HCT116 (cell line): Measurements from ENCODE around the gene PCDHGA4. TPM values are rescaled to one million over a fixed set of nuclear protein-coding genes. Genes with fewer than 3 reads are reported as not detected.

Experiments used
- ATAC-seq: fragments of 200-7000 bp; cut with Tn5 transposase; 2 replicates; pipeline ENCODE4 v1.9.1; 2020; ENCODE audit warnings: mild to moderate bottlenecking, moderate library complexity
- BruUV-seq: library from RNA; stranded (reverse); fragments of 400-500 nt; replicated peaks from 2 replicates; lab custom pipeline; 2021; lab: Mats Ljungman, UMichigan
- CTCF ChIA-PET: fragments of 300-600 bp; sonication (Branson Sonifier 250); formaldehyde crosslinking; loops from one replicate; lab custom pipeline; 2021; ENCODE audit warnings: antibody characterized with exemption; lab: Charles Lee
- POLR2A ChIA-PET: fragments of 300-600, 350-600 bp; sonication (Branson Sonifier 250); formaldehyde crosslinking; loops from one replicate; lab custom pipeline; 2021; ENCODE audit warnings: antibody characterized with exemption; lab: Charles Lee
- RAD21 ChIA-PET, 2 experiments: fragments of 300-600 bp; sonication (Branson Sonifier 250); formaldehyde crosslinking; loops; one replicate each; lab custom pipeline; 2023; ENCODE audit warnings: low total read pairs in 2 of 2; ENCODE audit not compliant: uncharacterized antibody in 2 of 2, unreplicated experiment in 2 of 2, low non-redundant PET in 1 of 2; lab: Charles Lee
- DNase-seq: peaks from one replicate; pipeline ENCODE4 v3.0.0-alpha.2; 2010; ENCODE audit warnings: low read depth, low spot score
- H2AFZ ChIP-seq: fragments of 200-600 bp; shearing (Covaris generic), sonication (generic); 2 replicates; pipeline ENCODE4 v1.6.1; 2017; ENCODE audit warnings: low read depth, mixed run types, mixed read lengths, antibody characterized with exemption, low read length; ENCODE audit not compliant: poor library complexity, severe bottlenecking
- H3K27ac ChIP-seq: 2 replicates; pipeline ENCODE4 v1.5.1; 2012; ENCODE audit warnings: low read depth, low read length
- H3K27me3 ChIP-seq: fragments of 200-600 bp; sonication (generic); 2 replicates; pipeline ENCODE4 v1.6.1; 2016; ENCODE audit warnings: mixed run types, low read length, mixed read lengths; ENCODE audit not compliant: insufficient read depth
- H3K36me3 ChIP-seq, 2 experiments: fragments of 200-500 bp in 1 of 2; fragments of 200-600 bp in 1 of 2; sonication (Bioruptor generic) in 1 of 2; sonication (generic) in 1 of 2; 2 replicates each; pipeline versions ENCODE4 v1.5.1 to v1.6.1; 2014 to 2016; ENCODE audit warnings: low read length in 2 of 2, inconsistent platforms in 1 of 2, mixed read lengths in 1 of 2, mixed run types in 1 of 2; ENCODE audit not compliant: insufficient read depth in 2 of 2, control insufficient read depth in 1 of 2
- H3K4me1 ChIP-seq, 2 experiments: fragments of 200-600 bp in 1 of 2; sonication (generic) in 1 of 2; 2 replicates each; pipeline versions ENCODE4 v1.5.1 to v1.6.1; 2012 to 2017; ENCODE audit warnings: low read length in 2 of 2, inconsistent platforms in 1 of 2, mild to moderate bottlenecking in 1 of 2, mixed read lengths in 1 of 2, mixed run types in 1 of 2, moderate library complexity in 1 of 2; ENCODE audit not compliant: insufficient read depth in 2 of 2, control insufficient read depth in 1 of 2
- H3K4me2 ChIP-seq: fragments of 200-600 bp; sonication (generic); 2 replicates; pipeline ENCODE4 v1.6.1; 2017; ENCODE audit warnings: mixed run types, low read length, mixed read lengths
- H3K4me3 ChIP-seq, 2 experiments: fragments of 200-600 bp in 1 of 2; sonication (generic) in 1 of 2; replicated peaks in 1 of 2; 2 replicates each; pipeline ENCODE4 v1.5.1; 2011 to 2016; ENCODE audit warnings: low read length in 2 of 2, control low read depth in 1 of 2, low read depth in 1 of 2, mild to moderate bottlenecking in 1 of 2, mixed read lengths in 1 of 2, mixed run types in 1 of 2
- H3K79me2 ChIP-seq: fragments of 200-600 bp; sonication (generic); 2 replicates; pipeline ENCODE4 v1.6.1; 2017; ENCODE audit warnings: mild to moderate bottlenecking, mixed run types, low read length, moderate library complexity, mixed read lengths; ENCODE audit not compliant: insufficient read depth
- H3K9ac ChIP-seq: fragments of 200-600 bp; sonication (generic); 2 replicates; pipeline ENCODE4 v1.6.1; 2016; ENCODE audit warnings: low read length, mixed read lengths
- H3K9me2 ChIP-seq: fragments of 200-600 bp; sonication (generic), shearing (Covaris generic); 2 replicates; pipeline ENCODE4 v1.6.1; 2017; ENCODE audit warnings: mixed run types, mild to moderate bottlenecking, moderate library complexity; ENCODE audit not compliant: insufficient read depth
- H3K9me3 ChIP-seq, 2 experiments: fragments of 200-500 bp in 1 of 2; fragments of 200-600 bp in 1 of 2; sonication (Bioruptor generic) in 1 of 2; sonication (generic) in 1 of 2; 2 replicates each; pipeline ENCODE4 v1.6.1; 2014 to 2017; ENCODE audit warnings: low read length in 2 of 2, mixed read lengths in 2 of 2, inconsistent platforms in 1 of 2, low read depth in 1 of 2, mild to moderate bottlenecking in 1 of 2, mixed run types in 1 of 2, moderate library complexity in 1 of 2; ENCODE audit not compliant: control insufficient read depth in 1 of 2, insufficient read depth in 1 of 2
- H4K20me1 ChIP-seq: fragments of 200-600 bp; sonication (generic), shearing (Covaris generic); 2 replicates; pipeline ENCODE4 v1.6.1; 2017; ENCODE audit warnings: mixed run types, mild to moderate bottlenecking, moderate library complexity; ENCODE audit not compliant: insufficient read depth
- CBX3 ChIP-seq: IDR thresholded peaks from 2 replicates; pipeline ENCODE4 v1.6.1; 2012; ENCODE audit warnings: low read depth
- CEBPB ChIP-seq: IDR thresholded peaks from 2 replicates; pipeline ENCODE4 v1.6.1; 2012; ENCODE audit warnings: low read depth
- EGR1 ChIP-seq: IDR thresholded peaks from 2 replicates; pipeline ENCODE4 v1.6.1; 2012; ENCODE audit warnings: low read depth
- EZH2phosphoT487 ChIP-seq: fragments of 200-600 bp; IDR thresholded peaks from 2 replicates; pipeline ENCODE4 v1.6.1; 2018; ENCODE audit warnings: antibody characterized with exemption, borderline replicate concordance
- FOSL1 ChIP-seq: IDR thresholded peaks from 2 replicates; pipeline ENCODE4 v1.6.1; 2012; ENCODE audit warnings: low read depth
- POLR2AphosphoS5 ChIP-seq: IDR thresholded peaks from 2 replicates; pipeline ENCODE4 v1.6.1; 2011; ENCODE audit warnings: mild to moderate bottlenecking, low read depth, low read length, moderate library complexity
- RAD21 ChIP-seq: IDR thresholded peaks from 2 replicates; pipeline ENCODE4 v1.6.1; 2012; ENCODE audit warnings: low read depth, mild to moderate bottlenecking
- SP1 ChIP-seq: IDR thresholded peaks from 2 replicates; pipeline ENCODE4 v1.6.1; 2012; ENCODE audit warnings: low read depth
- SRF ChIP-seq: IDR thresholded peaks from 2 replicates; pipeline ENCODE4 v1.6.1; 2012; ENCODE audit warnings: low read depth
- TCF7L2 ChIP-seq: IDR thresholded peaks from 2 replicates; pipeline ENCODE4 v1.7.0; 2011; ENCODE audit warnings: borderline replicate concordance, inconsistent platforms; ENCODE audit not compliant: insufficient read depth, insufficient read length; ENCODE audit errors: extremely low read depth
- YY1 ChIP-seq: IDR thresholded peaks from 2 replicates; pipeline ENCODE4 v1.6.1; 2011; ENCODE audit warnings: low read length, low read depth, moderate library complexity, mild to moderate bottlenecking; ENCODE audit not compliant: insufficient replicate concordance; ENCODE audit errors: extremely low read depth
- ZNF274 ChIP-seq: fragments of 200-500 bp; sonication (Bioruptor generic); IDR thresholded peaks from 2 replicates; pipeline ENCODE4 v1.6.1; 2014; ENCODE audit warnings: mild to moderate bottlenecking, low read depth, low read length, inconsistent platforms
- intact Hi-C: fragments of 100-400 bp; cut with micrococcal nuclease; formaldehyde crosslinking; loops from 2 replicates; pipeline ENCODE4 v1.10.0; 2022
- total RNA-seq: library from RNA; stranded (reverse); gene quantifications from one replicate; pipeline ENCODE4 v1.2.1, GENCODE V29; 2021; ENCODE audit not compliant: unreplicated experiment
- TF ChIP-seq, protein P1 (sequence below): IDR thresholded peaks from 2 replicates; pipeline ENCODE4 v1.6.1; 2012
- TF ChIP-seq, protein P2 (sequence below): IDR thresholded peaks from 2 replicates; pipeline ENCODE4 v1.6.1; 2012
- TF ChIP-seq, protein P3 (sequence below): IDR thresholded peaks from 2 replicates; pipeline ENCODE4 v1.6.1; 2011; ENCODE audit warnings: mild to moderate bottlenecking, low read length, moderate library complexity; ENCODE audit not compliant: insufficient replicate concordance; ENCODE audit errors: extremely low read depth
- TF ChIP-seq, protein P4 (sequence below), 3 experiments: fragments of 200-600 bp in 1 of 3; sonication (generic) in 1 of 3; IDR thresholded peaks in 2 of 3; conservative IDR thresholded peaks in 1 of 3; 2 replicates each; pipeline ENCODE4 v1.5.1; 2012 to 2017; ENCODE audit warnings: low read depth in 2 of 3, low read length in 2 of 3, antibody characterized with exemption in 1 of 3, borderline replicate concordance in 1 of 3, control low read depth in 1 of 3, mild to moderate bottlenecking in 1 of 3, mixed read lengths in 1 of 3, mixed run types in 1 of 3, moderate library complexity in 1 of 3; ENCODE audit not compliant: insufficient read depth in 1 of 3

PCDHGA4 gene
- total RNA-seq, 1 experiment from 2014 or later: not detected

DNA sequence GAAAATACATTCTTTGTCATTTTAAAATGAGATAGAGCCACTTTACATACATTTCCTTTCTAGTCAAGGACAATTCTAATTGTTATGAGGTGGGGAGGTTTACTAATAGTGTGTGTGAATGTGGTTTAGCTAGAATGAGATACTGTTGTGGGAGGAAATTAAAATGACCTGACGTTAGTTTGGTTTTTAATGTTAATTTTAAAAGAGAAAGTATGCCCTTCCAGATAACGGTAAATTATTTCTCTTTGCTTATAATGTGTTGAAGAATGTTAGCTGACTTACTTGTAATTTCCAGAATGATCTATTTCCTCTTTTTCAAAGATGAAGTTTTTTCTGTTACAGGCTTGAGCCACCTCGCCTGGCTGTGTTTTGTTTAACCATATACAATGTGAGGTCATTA is 32.6 kb upstream of the PCDHGA4 start:
- Histone ChIP-seq H3K4me1 (peaks cover 4 to 13% of the 10 kb centered on the region in 2 experiments; a peak in 3 of 4 replicates), H4K20me1 (no peaks in the 10 kb centered on the region), H3K27me3 (no peaks in the 10 kb centered on the region), H3K79me2 (peaks cover 25% of the 10 kb centered on the region), H3K36me3 (peaks cover 2 to 19% of the 10 kb centered on the region in 2 experiments; a peak in 2 of 4 replicates), H3K27ac (no peak overlapping the region), H3K9ac (no peak overlapping the region), H3K4me3 (no peak overlapping the region)
- ChIA-PET CTCF (no interaction called here), POLR2A (no interaction called here), RAD21 (no interaction called here)
- ATAC-seq (no peak), DNase-seq (no peak)
- intact Hi-C loops: no loop called here
- no TSS peak for BruUV-seq
- TF ChIP-seq ZNF274 (no peak), EGR1 (no peak), CEBPB (no peak), EZH2phosphoT487 (no peak), RAD21 (no peak), CBX3 (no peak), SP1 (no peak), YY1 (no peak), TCF7L2 (no peak), FOSL1 (no peak), POLR2AphosphoS5 (no peak), SRF (no peak)
- TF ChIP-seq, protein P1, sequence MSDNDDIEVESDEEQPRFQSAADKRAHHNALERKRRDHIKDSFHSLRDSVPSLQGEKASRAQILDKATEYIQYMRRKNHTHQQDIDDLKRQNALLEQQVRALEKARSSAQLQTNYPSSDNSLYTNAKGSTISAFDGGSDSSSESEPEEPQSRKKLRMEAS: no peak
- TF ChIP-seq, protein P2, sequence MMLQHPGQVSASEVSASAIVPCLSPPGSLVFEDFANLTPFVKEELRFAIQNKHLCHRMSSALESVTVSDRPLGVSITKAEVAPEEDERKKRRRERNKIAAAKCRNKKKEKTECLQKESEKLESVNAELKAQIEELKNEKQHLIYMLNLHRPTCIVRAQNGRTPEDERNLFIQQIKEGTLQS: no peak
- TF ChIP-seq, protein P3, sequence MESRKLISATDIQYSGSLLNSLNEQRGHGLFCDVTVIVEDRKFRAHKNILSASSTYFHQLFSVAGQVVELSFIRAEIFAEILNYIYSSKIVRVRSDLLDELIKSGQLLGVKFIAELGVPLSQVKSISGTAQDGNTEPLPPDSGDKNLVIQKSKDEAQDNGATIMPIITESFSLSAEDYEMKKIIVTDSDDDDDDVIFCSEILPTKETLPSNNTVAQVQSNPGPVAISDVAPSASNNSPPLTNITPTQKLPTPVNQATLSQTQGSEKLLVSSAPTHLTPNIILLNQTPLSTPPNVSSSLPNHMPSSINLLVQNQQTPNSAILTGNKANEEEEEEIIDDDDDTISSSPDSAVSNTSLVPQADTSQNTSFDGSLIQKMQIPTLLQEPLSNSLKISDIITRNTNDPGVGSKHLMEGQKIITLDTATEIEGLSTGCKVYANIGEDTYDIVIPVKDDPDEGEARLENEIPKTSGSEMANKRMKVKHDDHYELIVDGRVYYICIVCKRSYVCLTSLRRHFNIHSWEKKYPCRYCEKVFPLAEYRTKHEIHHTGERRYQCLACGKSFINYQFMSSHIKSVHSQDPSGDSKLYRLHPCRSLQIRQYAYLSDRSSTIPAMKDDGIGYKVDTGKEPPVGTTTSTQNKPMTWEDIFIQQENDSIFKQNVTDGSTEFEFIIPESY: no peak
- TF ChIP-seq, protein P4, sequence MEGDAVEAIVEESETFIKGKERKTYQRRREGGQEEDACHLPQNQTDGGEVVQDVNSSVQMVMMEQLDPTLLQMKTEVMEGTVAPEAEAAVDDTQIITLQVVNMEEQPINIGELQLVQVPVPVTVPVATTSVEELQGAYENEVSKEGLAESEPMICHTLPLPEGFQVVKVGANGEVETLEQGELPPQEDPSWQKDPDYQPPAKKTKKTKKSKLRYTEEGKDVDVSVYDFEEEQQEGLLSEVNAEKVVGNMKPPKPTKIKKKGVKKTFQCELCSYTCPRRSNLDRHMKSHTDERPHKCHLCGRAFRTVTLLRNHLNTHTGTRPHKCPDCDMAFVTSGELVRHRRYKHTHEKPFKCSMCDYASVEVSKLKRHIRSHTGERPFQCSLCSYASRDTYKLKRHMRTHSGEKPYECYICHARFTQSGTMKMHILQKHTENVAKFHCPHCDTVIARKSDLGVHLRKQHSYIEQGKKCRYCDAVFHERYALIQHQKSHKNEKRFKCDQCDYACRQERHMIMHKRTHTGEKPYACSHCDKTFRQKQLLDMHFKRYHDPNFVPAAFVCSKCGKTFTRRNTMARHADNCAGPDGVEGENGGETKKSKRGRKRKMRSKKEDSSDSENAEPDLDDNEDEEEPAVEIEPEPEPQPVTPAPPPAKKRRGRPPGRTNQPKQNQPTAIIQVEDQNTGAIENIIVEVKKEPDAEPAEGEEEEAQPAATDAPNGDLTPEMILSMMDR (IDR thresholded peaks at IDR 0.05 in 2 of 3, conservative IDR thresholded peaks at IDR 0.05 in 1 of 3; ENCODE audit: borderline replicate concordance in 1 of 3, insufficient read depth in 1 of 3, low read depth in 2 of 3, low read length in 2 of 3): no peak
- TF ChIP-seq, all 23 proteins: peak for 0
- Histone ChIP-seq H3K9me2 (no peaks in the 10 kb centered on the region), H2AFZ (no peak overlapping the region), H3K9me3 (peaks cover 19 to 26% of the 10 kb centered on the region in 2 experiments), H3K4me2 (no peak overlapping the region)
